Testis (tissue), 3 donors: ENCODE results near the gene MBNL2. TPM values are rescaled to one million over a fixed set of nuclear protein-coding genes. Genes with fewer than 3 reads are reported as not detected.

Experiments
- DNase-seq: peaks from one replicate; pipeline ENCODE4 v3.0.0-alpha.2; 2019
- H3K27ac ChIP-seq, 2 donors: fragments of 200-600 bp; sonication (generic); one replicate each; pipeline ENCODE4 v1.5.1; 2019
- H3K27me3 ChIP-seq: fragments of 200-600 bp; sonication (generic); one replicate; pipeline ENCODE4 v1.5.1; 2019
- H3K36me3 ChIP-seq: fragments of 200-600 bp; sonication (generic); one replicate; pipeline ENCODE4 v1.5.1; 2017; ENCODE audit warnings: low read depth; ENCODE audit errors: missing control alignments
- H3K4me1 ChIP-seq: fragments of 200-600 bp; sonication (generic); one replicate; pipeline ENCODE4 v1.5.1; 2019
- H3K4me3 ChIP-seq, 2 donors: fragments of 200-600 bp; sonication (generic); one replicate each; pipeline ENCODE4 v1.5.1; 2017 to 2019
- H3K9me3 ChIP-seq: fragments of 200-600 bp; sonication (generic); one replicate; pipeline ENCODE4 v1.5.1; 2017
- POLR2A ChIP-seq: fragments of 450-650 bp; IDR thresholded peaks from one replicate; pipeline ENCODE4 v1.6.1; 2017; ENCODE audit warnings: antibody characterized with exemption, mild to moderate bottlenecking, moderate library complexity
- WGBS, 2 donors: methylation state at CpG; one replicate each; pipeline ENCODE4 v1.1.5; 2018; 5-methylcytosine and 5-hydroxymethylcytosine counted together
- intact Hi-C: fragments of 100-400 bp; cut with DNase I; formaldehyde crosslinking; loops from one replicate; pipeline ENCODE4 v1.15.1; 2023; ENCODE audit warnings: low total_unique reads
- polyA plus RNA-seq: library from polyadenylated mRNA; stranded (reverse); fragments of 350-450 nt; fragmentation: Illumina TruSeq; extraction: RNeasy Lipid Tissue Mini Kit (QIAGEN cat#74804); gene quantifications from one replicate; pipeline ENCODE4 v1.2.3, GENCODE V29; 2014; ENCODE audit warnings: low read depth, low replicate concordance; ENCODE audit not compliant: insufficient read depth
- total RNA-seq, 2 donors: library from RNA; depleted of rRNA; stranded (reverse); fragments of >200 nt; gene quantifications; one replicate each; pipeline ENCODE4 v1.2.3, GENCODE V29; 2016
- TF ChIP-seq, protein P1 (sequence below), 3 experiments: fragments of 450-650 bp in 2 of 3; fragments of 200-600 bp in 1 of 3; sonication (generic) in 1 of 3; IDR thresholded peaks; one replicate each; pipeline ENCODE4 v1.5.1; 2016 to 2019; ENCODE audit warnings: antibody characterized with exemption in 3 of 3, mild to moderate bottlenecking in 2 of 3, moderate library complexity in 1 of 3

Gene MBNL2
- total and polyA plus RNA-seq, 3 donors from 2014 or later: 21.5 to 83.0 (median 69.4) TPM

GRCh38 chr13:97317933-97318332 is 95.8 kb downstream of the MBNL2 start:
- Histone ChIP-seq H3K36me3 (no peaks in the 10 kb centered on the region), H3K4me1 (peaks cover 7% of the 10 kb centered on the region), H3K27ac (no peak overlapping the region), H3K4me3 (no peak overlapping the region), H3K27me3 (no peaks in the 10 kb centered on the region), H3K9me3 (no peaks in the 10 kb centered on the region)
- intact Hi-C loops: no loop called here
- no peak for DNase-seq
- WGBS, 2 donors: 94 to 100% methylated on average over 1 of the region's 1 CpG
- no peak for TF ChIP-seq POLR2A
- TF ChIP-seq, protein P1, sequence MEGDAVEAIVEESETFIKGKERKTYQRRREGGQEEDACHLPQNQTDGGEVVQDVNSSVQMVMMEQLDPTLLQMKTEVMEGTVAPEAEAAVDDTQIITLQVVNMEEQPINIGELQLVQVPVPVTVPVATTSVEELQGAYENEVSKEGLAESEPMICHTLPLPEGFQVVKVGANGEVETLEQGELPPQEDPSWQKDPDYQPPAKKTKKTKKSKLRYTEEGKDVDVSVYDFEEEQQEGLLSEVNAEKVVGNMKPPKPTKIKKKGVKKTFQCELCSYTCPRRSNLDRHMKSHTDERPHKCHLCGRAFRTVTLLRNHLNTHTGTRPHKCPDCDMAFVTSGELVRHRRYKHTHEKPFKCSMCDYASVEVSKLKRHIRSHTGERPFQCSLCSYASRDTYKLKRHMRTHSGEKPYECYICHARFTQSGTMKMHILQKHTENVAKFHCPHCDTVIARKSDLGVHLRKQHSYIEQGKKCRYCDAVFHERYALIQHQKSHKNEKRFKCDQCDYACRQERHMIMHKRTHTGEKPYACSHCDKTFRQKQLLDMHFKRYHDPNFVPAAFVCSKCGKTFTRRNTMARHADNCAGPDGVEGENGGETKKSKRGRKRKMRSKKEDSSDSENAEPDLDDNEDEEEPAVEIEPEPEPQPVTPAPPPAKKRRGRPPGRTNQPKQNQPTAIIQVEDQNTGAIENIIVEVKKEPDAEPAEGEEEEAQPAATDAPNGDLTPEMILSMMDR (IDR thresholded peaks at IDR 0.05): no peak

- Histone ChIP-seq H3K27me3 (no peaks in the 10 kb centered on the region), H3K4me1 (peaks cover 7% of the 10 kb centered on the region), H3K36me3 (no peaks in the 10 kb centered on the region), H3K9me3 (no peaks in the 10 kb centered on the region), H3K4me3 (no peak overlapping the region), H3K27ac (no peak overlapping the region)
- no peak for DNase-seq
- TF ChIP-seq POLR2A: no peak
- TF ChIP-seq, protein P1 (IDR thresholded peaks at IDR 0.05): no peak
- 71 to 98% methylated on average over 2 of the region's 2 CpGs for WGBS, 2 donors
- intact Hi-C loops: no loop called here
These were observed 96.4 kb downstream of the MBNL2 start for GRCh38 chr13:97318532-97318931.

- DNase-seq: no peak
- Histone ChIP-seq H3K36me3 (no peaks in the 10 kb centered on the region), H3K4me1 (peaks cover 7% of the 10 kb centered on the region), H3K27ac (no peak overlapping the region), H3K4me3 (no peak overlapping the region), H3K27me3 (no peaks in the 10 kb centered on the region), H3K9me3 (no peaks in the 10 kb centered on the region)
- intact Hi-C loops: no loop called here
- 51 to 63% methylated on average over 9 of the region's 9 CpGs for WGBS, 2 donors
- TF ChIP-seq POLR2A: no peak
- TF ChIP-seq, protein P1 (IDR thresholded peaks at IDR 0.05): no peak
These were observed 97.1 kb downstream of the MBNL2 start for GRCh38 chr13:97319113-97319720.

- no peak for TF ChIP-seq POLR2A
- TF ChIP-seq, protein P1 (IDR thresholded peaks at IDR 0.05): no peak
- H3K4me3 ChIP-seq: no peak overlapping the region
- intact Hi-C loops: no loop called here
- no peak overlapping the region for H3K27ac ChIP-seq
- no peaks in the 10 kb centered on the region for H3K9me3 ChIP-seq
- WGBS, 2 donors: 38 to 39% methylated on average over 2 of the region's 2 CpGs
- H3K36me3 ChIP-seq: no peaks in the 10 kb centered on the region
- peaks cover 7% of the 10 kb centered on the region for H3K4me1 ChIP-seq
- no peak for DNase-seq
- H3K27me3 ChIP-seq: no peaks in the 10 kb centered on the region
These were observed 99.0 kb downstream of the MBNL2 start for GRCh38 chr13:97321101-97321500.
